ENCODE results near the gene SOX18. TPM values are rescaled to one million over a fixed set of nuclear protein-coding genes. Genes with fewer than 3 reads are reported as not detected.
"Not testable (repeated sequence)": the region's sequence is repeated elsewhere in the genome, so short reads cannot be mapped to it uniquely, and the experiment has no call there.

Gene SOX18
- total RNA-seq, 2 donors from 2014 or later: 2.3 to 2.8 TPM

GRCh38 chr20:64021124-64021975, 28.1 kb downstream of the SOX18 start:
- Mint-ChIP-seq H3K4me3 (no peak overlapping the region), H3K27me3 (ENCODE audit: insufficient read depth) (no peaks in the 10 kb centered on the region), H3K36me3 (ENCODE audit: low read depth) (peaks cover 77% of the 10 kb centered on the region), H3K9me3 (no peaks in the 10 kb centered on the region), H3K27ac (no peak overlapping the region), H3K4me1 (no peaks in the 10 kb centered on the region)
- no peaks in the 10 kb centered on the region for H3K4me1 ChIP-seq (ENCODE audit: control insufficient read depth, insufficient read depth, low read length)
- H3K9ac ChIP-seq (ENCODE audit: extremely low read depth, low read length, poor library complexity, severe bottlenecking): no peak overlapping the region
- H3K36me3 ChIP-seq (ENCODE audit: control insufficient read depth, insufficient read depth, low read length): peaks cover 74% of the 10 kb centered on the region
- no peaks in the 10 kb centered on the region for H3K27me3 ChIP-seq (ENCODE audit: control insufficient read depth, insufficient read depth, low read length, poor library complexity, severe bottlenecking)
- no peak for DNase-seq
- H3K27ac ChIP-seq (ENCODE audit: low read depth, low read length): no peak overlapping the region
- no peak overlapping the region for H3K4me3 ChIP-seq (ENCODE audit: low read length)
- H3K9me3 ChIP-seq (ENCODE audit: control insufficient read depth, low read length): peaks cover 4% of the 10 kb centered on the region
- no peak for TF ChIP-seq CTCF (conservative IDR thresholded peaks at IDR 0.05)
- 92 to 96% methylated on average over 23 to 35 of the region's 36 CpGs for WGBS, 2 experiments (ENCODE audit: insufficient coverage in 1 of 2, insufficient read length in 1 of 2)

- Histone ChIP-seq H3K27ac (ENCODE audit: low read depth, low read length) (no peak overlapping the region), H3K9ac (ENCODE audit: extremely low read depth, low read length, poor library complexity, severe bottlenecking) (no peak overlapping the region), H3K27me3 (ENCODE audit: control insufficient read depth, insufficient read depth, low read length, poor library complexity, severe bottlenecking) (no peaks in the 10 kb centered on the region), H3K4me3 (ENCODE audit: low read length) (no peak overlapping the region), H3K4me1 (ENCODE audit: control insufficient read depth, insufficient read depth, low read length) (no peaks in the 10 kb centered on the region), H3K9me3 (ENCODE audit: control insufficient read depth, low read length) (peaks cover 7% of the 10 kb centered on the region), H3K36me3 (ENCODE audit: control insufficient read depth, insufficient read depth, low read length) (peaks cover 65% of the 10 kb centered on the region)
- Mint-ChIP-seq H3K27ac (no peak overlapping the region), H3K9me3 (no peaks in the 10 kb centered on the region), H3K4me1 (no peaks in the 10 kb centered on the region), H3K36me3 (ENCODE audit: low read depth) (peaks cover 62% of the 10 kb centered on the region), H3K27me3 (ENCODE audit: insufficient read depth) (no peaks in the 10 kb centered on the region), H3K4me3 (no peak overlapping the region)
- TF ChIP-seq CTCF (conservative IDR thresholded peaks at IDR 0.05): no peak
- 93 to 100% methylated on average over 1 to 2 of the region's 2 CpGs for WGBS, 2 experiments (ENCODE audit: insufficient coverage in 1 of 2, insufficient read length in 1 of 2)
- DNase-seq: no peak
Measured at GRCh38 chr20:64015635-64016034, 33.8 kb downstream of the SOX18 start.

- H3K4me3 ChIP-seq (ENCODE audit: low read length); DNase-seq; H3K4me1 Mint-ChIP-seq; H3K9ac ChIP-seq (ENCODE audit: extremely low read depth, low read length, poor library complexity, severe bottlenecking); H3K27me3 ChIP-seq (ENCODE audit: control insufficient read depth, insufficient read depth, low read length, poor library complexity, severe bottlenecking); H3K4me3 Mint-ChIP-seq; H3K27ac Mint-ChIP-seq; H3K27ac ChIP-seq (ENCODE audit: low read depth, low read length); H3K27me3 Mint-ChIP-seq (ENCODE audit: insufficient read depth); H3K4me1 ChIP-seq (ENCODE audit: control insufficient read depth, insufficient read depth, low read length): not testable (repeated sequence)
- H3K9me3 Mint-ChIP-seq: peaks cover 11% of the 10 kb centered on the region
- WGBS, 2 experiments (ENCODE audit: insufficient coverage in 1 of 2, insufficient read length in 1 of 2): 95 to 100% methylated on average over 1 to 3 of the region's 20 CpGs
- H3K36me3 ChIP-seq (ENCODE audit: control insufficient read depth, insufficient read depth, low read length): peaks cover 73% of the 10 kb centered on the region
- peaks cover 70% of the 10 kb centered on the region for H3K36me3 Mint-ChIP-seq (ENCODE audit: low read depth)
- H3K9me3 ChIP-seq (ENCODE audit: control insufficient read depth, low read length): peaks cover 21% of the 10 kb centered on the region
Measured at GRCh38 chr20:64012385-64013154, 36.9 kb downstream of the SOX18 start.
